Breast epithelium (tissue), 4 donors: ENCODE data around the gene ARHGEF3. TPM values are rescaled to one million over a fixed set of nuclear protein-coding genes. Genes with fewer than 3 reads are reported as not detected.

Source experiments
- DNase-seq, 2 donors: peaks; one replicate each; pipeline ENCODE4 v3.0.0-alpha.2; 2019; ENCODE audit warnings: low spot score in 2 of 2
- H3K27ac ChIP-seq, 2 donors: fragments of 200-600 bp; sonication (generic) in 1 of 2; one replicate each; pipeline ENCODE4 v1.5.1; 2016 to 2019; ENCODE audit warnings: mild to moderate bottlenecking in 1 of 2
- H3K27me3 ChIP-seq, 2 donors: fragments of 200-600 bp; sonication (generic) in 1 of 2; one replicate each; pipeline versions ENCODE4 v1.5.1 to v1.6.0; 2017 to 2019; ENCODE audit warnings: control low read depth in 1 of 2, mild to moderate bottlenecking in 1 of 2
- H3K36me3 ChIP-seq: fragments of 200-600 bp; one replicate; pipeline ENCODE4 v1.5.1; 2019
- H3K4me1 ChIP-seq, 2 donors: fragments of 200-600 bp; sonication (generic); one replicate each; pipeline ENCODE4 v1.5.1; 2016 to 2019; ENCODE audit warnings: control low read depth in 1 of 2
- H3K4me3 ChIP-seq, 3 donors: fragments of 200-600 bp; sonication (generic); 1 replicate in 2 of 3; 2 replicates in 1 of 3; pipeline ENCODE4 v1.5.1; 2016 to 2019; ENCODE audit warnings: mild to moderate bottlenecking in 3 of 3, moderate library complexity in 2 of 3
- H3K9me3 ChIP-seq, 2 donors: fragments of 200-600 bp; sonication (generic) in 1 of 2; one replicate each; pipeline ENCODE4 v1.5.1; 2016 to 2019; ENCODE audit warnings: control low read depth in 1 of 2
- CTCF ChIP-seq, 3 donors: fragments of 450-650 bp; IDR thresholded peaks; one replicate each; pipeline ENCODE4 v1.5.1; 2016 to 2017; ENCODE audit warnings: antibody characterized with exemption in 3 of 3, mild to moderate bottlenecking in 3 of 3, moderate library complexity in 3 of 3
- POLR2A ChIP-seq: fragments of 450-650 bp; IDR thresholded peaks from one replicate; pipeline ENCODE4 v1.6.1; 2016; ENCODE audit warnings: antibody characterized with exemption, mild to moderate bottlenecking, moderate library complexity
- POLR2AphosphoS5 ChIP-seq, 3 donors: sonication (generic); formaldehyde crosslinking; IDR thresholded peaks; one replicate each; pipeline ENCODE4 v1.6.1; 2017; ENCODE audit warnings: antibody characterized with exemption in 3 of 3
- intact Hi-C: fragments of 100-400 bp; cut with DNase I; formaldehyde crosslinking; loops from one replicate; pipeline ENCODE4 v1.15.1; 2023; ENCODE audit warnings: low total_unique reads
- total RNA-seq, 3 donors: library from RNA; depleted of rRNA; stranded (reverse); fragments of >200 nt; gene quantifications; one replicate each; pipeline ENCODE4 v1.1.0, GENCODE V29; 2016

ARHGEF3 gene
- total RNA-seq, 3 donors from 2014 or later: 11.0 to 45.4 (median 25.2) TPM

GRCh38 chr3:56838448-56838847 is 36.7 kb upstream of the ARHGEF3 start:
- Histone ChIP-seq H3K9me3 (no peaks in the 10 kb centered on the region), H3K4me3 (no peak overlapping the region), H3K4me1 (no peaks in the 10 kb centered on the region), H3K27ac (no peak overlapping the region), H3K27me3 (no peaks in the 10 kb centered on the region), H3K36me3 (no peaks in the 10 kb centered on the region)
- DNase-seq: no peak
- TF ChIP-seq POLR2AphosphoS5 (IDR thresholded peaks at IDR 0.05) (no peak), POLR2A (no peak), CTCF (IDR thresholded peaks at IDR 0.05) (no peak)
- intact Hi-C loops: no loop called here

- H3K27ac ChIP-seq: no peak overlapping the region
- TF ChIP-seq POLR2A: no peak
- TF ChIP-seq POLR2AphosphoS5 (IDR thresholded peaks at IDR 0.05): no peak
- TF ChIP-seq CTCF (IDR thresholded peaks at IDR 0.05): no peak
- H3K4me1 ChIP-seq: no peaks in the 10 kb centered on the region
- H3K4me3 ChIP-seq: no peak overlapping the region
- H3K27me3 ChIP-seq: no peaks in the 10 kb centered on the region
- intact Hi-C loops: no loop called here
- no peaks in the 10 kb centered on the region for H3K9me3 ChIP-seq
- no peak for DNase-seq
- no peaks in the 10 kb centered on the region for H3K36me3 ChIP-seq
Measured at GRCh38 chr3:56837196-56837955, 35.6 kb upstream of the ARHGEF3 start.

GRCh38 chr3:56836276-56837163 is 34.8 kb upstream of the ARHGEF3 start:
- H3K27ac ChIP-seq: no peak overlapping the region
- H3K36me3 ChIP-seq: no peaks in the 10 kb centered on the region
- H3K4me3 ChIP-seq: no peak overlapping the region
- intact Hi-C loops: no loop called here
- DNase-seq: no peak
- TF ChIP-seq CTCF (IDR thresholded peaks at IDR 0.05) (no peak), POLR2A (no peak), POLR2AphosphoS5 (IDR thresholded peaks at IDR 0.05) (no peak)
- no peaks in the 10 kb centered on the region for H3K27me3 ChIP-seq
- H3K9me3 ChIP-seq: no peaks in the 10 kb centered on the region
- no peaks in the 10 kb centered on the region for H3K4me1 ChIP-seq

- no peaks in the 10 kb centered on the region for H3K4me1 ChIP-seq
- no peaks in the 10 kb centered on the region for H3K9me3 ChIP-seq
- H3K27me3 ChIP-seq: no peaks in the 10 kb centered on the region
- no peaks in the 10 kb centered on the region for H3K36me3 ChIP-seq
- DNase-seq: no peak
- intact Hi-C loops: no loop called here
- no peak overlapping the region for H3K4me3 ChIP-seq
- no peak overlapping the region for H3K27ac ChIP-seq
- TF ChIP-seq POLR2A (no peak), CTCF (IDR thresholded peaks at IDR 0.05) (no peak), POLR2AphosphoS5 (IDR thresholded peaks at IDR 0.05) (no peak)
Measured at GRCh38 chr3:56835650-56836227, 34.0 kb upstream of the ARHGEF3 start.
